H9 (cell line): ENCODE results near the gene CDC6. TPM values are rescaled to one million over a fixed set of nuclear protein-coding genes. Genes with fewer than 3 reads are reported as not detected.

Source experiments
- DNase-seq: peaks from one replicate; pipeline ENCODE4 v3.0.0-alpha.2; 2017
- H2AFZ ChIP-seq: one replicate; pipeline ENCODE4 v1.6.1; 2013; ENCODE audit warnings: mild to moderate bottlenecking, low read length, control low read depth, moderate library complexity
- H2AK5ac ChIP-seq: 2 replicates; pipeline ENCODE4 v1.6.1; 2013; ENCODE audit warnings: low read length, control low read depth, mixed read lengths; ENCODE audit not compliant: insufficient read length
- H2BK120ac ChIP-seq: one replicate; pipeline ENCODE4 v1.6.1; 2013; ENCODE audit warnings: low read depth, mild to moderate bottlenecking, low read length, control low read depth, inconsistent platforms; ENCODE audit not compliant: poor library complexity, severe bottlenecking
- H2BK12ac ChIP-seq: 2 replicates; pipeline ENCODE4 v1.6.1; 2013; ENCODE audit warnings: low read length, control low read depth, mixed read lengths, low read depth; ENCODE audit not compliant: insufficient read length
- H2BK15ac ChIP-seq: 2 replicates; pipeline ENCODE4 v1.6.1; 2013; ENCODE audit warnings: low read depth, low read length, control low read depth
- H2BK20ac ChIP-seq: one replicate; pipeline ENCODE4 v1.6.1; 2013; ENCODE audit warnings: low read depth, mild to moderate bottlenecking, low read length, control low read depth, inconsistent platforms; ENCODE audit not compliant: poor library complexity, severe bottlenecking
- H2BK5ac ChIP-seq: 2 replicates; pipeline ENCODE4 v1.6.1; 2013; ENCODE audit warnings: low read length, control low read depth, mixed read lengths; ENCODE audit not compliant: insufficient read length
- H3K14ac ChIP-seq: 2 replicates; pipeline ENCODE4 v1.6.1; 2013; ENCODE audit warnings: low read length, control low read depth; ENCODE audit not compliant: insufficient read depth
- H3K18ac ChIP-seq: 2 replicates; pipeline ENCODE4 v1.6.1; 2013; ENCODE audit warnings: low read depth, mild to moderate bottlenecking, mixed read lengths, low read length, control low read depth; ENCODE audit not compliant: insufficient read length
- H3K23ac ChIP-seq: 2 replicates; pipeline ENCODE4 v1.6.1; 2013; ENCODE audit warnings: low read length, control low read depth, mixed read lengths, low read depth; ENCODE audit not compliant: insufficient read length
- H3K23me2 ChIP-seq: 2 replicates; pipeline ENCODE4 v1.6.1; 2013; ENCODE audit warnings: low read depth, mild to moderate bottlenecking, mixed read lengths, low read length, control low read depth; ENCODE audit not compliant: insufficient read length, poor library complexity, severe bottlenecking
- H3K27ac ChIP-seq: 2 replicates; pipeline ENCODE4 v1.5.1; 2013; ENCODE audit warnings: low read length, control low read depth, mixed read lengths, low read depth; ENCODE audit not compliant: insufficient read length
- H3K27me3 ChIP-seq: 2 replicates; pipeline ENCODE4 v1.6.1; 2013; ENCODE audit warnings: low read length, control low read depth, inconsistent platforms; ENCODE audit not compliant: insufficient read depth
- H3K4ac ChIP-seq: 2 replicates; pipeline ENCODE4 v1.6.1; 2013; ENCODE audit warnings: low read depth, mild to moderate bottlenecking, control low read depth, inconsistent platforms, low read length, moderate library complexity
- H3K4me1 ChIP-seq: 2 replicates; pipeline ENCODE4 v1.6.1; 2013; ENCODE audit warnings: low read length, control low read depth, inconsistent platforms; ENCODE audit not compliant: insufficient read depth
- H3K4me2 ChIP-seq: 2 replicates; pipeline ENCODE4 v1.6.1; 2013; ENCODE audit warnings: low read length, control low read depth, mixed read lengths; ENCODE audit not compliant: insufficient read length, insufficient read depth
- H3K56ac ChIP-seq: 2 replicates; pipeline ENCODE4 v1.6.1; 2013; ENCODE audit warnings: low read depth, mild to moderate bottlenecking, mixed read lengths, low read length, control low read depth; ENCODE audit not compliant: insufficient read length
- H3K79me1 ChIP-seq: 2 replicates; pipeline ENCODE4 v1.6.1; 2013; ENCODE audit warnings: low read depth, mild to moderate bottlenecking, moderate library complexity, low read length, control low read depth, inconsistent platforms; ENCODE audit not compliant: insufficient read depth, poor library complexity, severe bottlenecking
- H3K79me2 ChIP-seq: 2 replicates; pipeline ENCODE4 v1.6.1; 2013; ENCODE audit warnings: low read length, control low read depth, inconsistent platforms; ENCODE audit not compliant: insufficient read depth
- H3K9ac ChIP-seq: 2 replicates; pipeline ENCODE4 v1.6.1; 2013; ENCODE audit warnings: low read length, control low read depth, mixed read lengths; ENCODE audit not compliant: insufficient read length; ENCODE audit errors: extremely low read depth
- H3K9me3 ChIP-seq: one replicate; pipeline ENCODE4 v1.6.1; 2013; ENCODE audit warnings: low read depth, low read length, inconsistent platforms; ENCODE audit not compliant: control insufficient read depth
- H3T11ph ChIP-seq: one replicate; pipeline ENCODE4 v1.6.1; 2013; ENCODE audit warnings: mild to moderate bottlenecking, low read length, control low read depth, inconsistent platforms
- H4K20me1 ChIP-seq: one replicate; pipeline ENCODE4 v1.6.1; 2013; ENCODE audit not compliant: control insufficient read depth, insufficient read length, insufficient read depth
- H4K5ac ChIP-seq: 2 replicates; pipeline ENCODE4 v1.6.1; 2013; ENCODE audit warnings: low read depth, mild to moderate bottlenecking, mixed read lengths, low read length, control low read depth; ENCODE audit not compliant: insufficient read length
- H4K8ac ChIP-seq: replicated peaks from 2 replicates; pipeline ENCODE4 v1.6.1; 2013; ENCODE audit warnings: low read length, control low read depth, mixed read lengths, low read depth; ENCODE audit not compliant: insufficient read length
- H4K91ac ChIP-seq: 2 replicates; pipeline ENCODE4 v1.6.1; 2013; ENCODE audit warnings: low read depth, mild to moderate bottlenecking, moderate library complexity, mixed read lengths, low read length, control low read depth; ENCODE audit not compliant: insufficient read length
- H3K27ac Mint-ChIP-seq, 3 experiments: 2 replicates in 2 of 3; 3 replicates in 1 of 3; pipeline ENCODE4 v1.8.0; 2020 to 2021; ENCODE audit warnings: mixed read lengths in 3 of 3, mild to moderate bottlenecking in 1 of 3, moderate library complexity in 1 of 3
- H3K27me3 Mint-ChIP-seq: 2 replicates; pipeline ENCODE4 v1.8.0; 2021; ENCODE audit warnings: low read depth, mild to moderate bottlenecking, moderate library complexity, mixed read lengths
- H3K36me3 Mint-ChIP-seq, 3 experiments: 2 replicates in 2 of 3; 3 replicates in 1 of 3; pipeline ENCODE4 v1.8.0; 2020 to 2021; ENCODE audit warnings: low read depth in 3 of 3, mixed read lengths in 3 of 3; ENCODE audit not compliant: insufficient read depth in 1 of 3
- H3K4me1 Mint-ChIP-seq, 2 experiments: 2 replicates each; pipeline ENCODE4 v1.8.0; 2020; ENCODE audit warnings: mixed read lengths in 2 of 2
- H3K4me3 Mint-ChIP-seq, 2 experiments: 2 replicates in 1 of 2; 3 replicates in 1 of 2; pipeline ENCODE4 v1.8.0; 2020 to 2021; ENCODE audit warnings: mild to moderate bottlenecking in 2 of 2, mixed read lengths in 2 of 2, moderate library complexity in 1 of 2
- H3K9me3 Mint-ChIP-seq, 2 experiments: 2 replicates in 1 of 2; 3 replicates in 1 of 2; pipeline ENCODE4 v1.8.0; 2020; ENCODE audit warnings: mild to moderate bottlenecking in 2 of 2, mixed read lengths in 2 of 2, moderate library complexity in 1 of 2
- CTCF ChIP-seq: fragments of 200-600 bp; sonication (generic); conservative IDR thresholded peaks from 3 replicates; pipeline ENCODE4 v1.8.0; 2021; ENCODE audit warnings: antibody characterized with exemption, mild to moderate bottlenecking
- WGBS: extraction: QIAGEN DNeasy Blood & Tissue Kit; methylation state at CpG from one replicate; pipeline ENCODE4 v1.1.7; 2013; ENCODE audit warnings: missing lambda C conversion rate, low lambda C conversion rate, mixed read lengths; ENCODE audit not compliant: insufficient read length; ENCODE audit errors: extremely low coverage; 5-methylcytosine and 5-hydroxymethylcytosine counted together
- total RNA-seq: library from RNA; stranded (reverse); gene quantifications from 2 replicates; pipeline ENCODE4 v1.2.1, GENCODE V29; 2021

CDC6 gene
- total RNA-seq, 1 experiment from 2014 or later: 131 TPM

- Histone ChIP-seq H3K79me2 (no peaks in the 10 kb centered on the region), H2AFZ (no peak overlapping the region), H3K23me2 (peaks cover 6% of the 10 kb centered on the region), H4K91ac (no peak overlapping the region), H2BK12ac (no peak overlapping the region), H3K14ac (0 out of 2 replicates have a peak overlapping the region, but pooled peaks have one; percentile 11), H3K4me1 (peaks cover 16% of the 10 kb centered on the region; the same call in 1 of the 2 replicates), H3K56ac (no peak overlapping the region), H3K27ac (no peak overlapping the region), H4K20me1 (no peaks in the 10 kb centered on the region), H3K79me1 (no peaks in the 10 kb centered on the region), H3K9ac (no peak overlapping the region), H2BK120ac (no peak overlapping the region), H3K23ac (no peak overlapping the region), H4K5ac (no peak overlapping the region), H2BK5ac (no peak overlapping the region), H2BK15ac (no peak overlapping the region), H3K18ac (no peak overlapping the region), H3T11ph (no peak overlapping the region), H3K4ac (no peak overlapping the region), H2BK20ac (no peak overlapping the region), H4K8ac (no peak overlapping the region), H2AK5ac (no peak overlapping the region), H3K27me3 (no peaks in the 10 kb centered on the region), H3K9me3 (no peaks in the 10 kb centered on the region), H3K4me2 (no peak overlapping the region)
- TF ChIP-seq CTCF: no peak
- Mint-ChIP-seq H3K27ac (no peak overlapping the region), H3K9me3 (no peaks in the 10 kb centered on the region), H3K4me1 (peaks cover 17 to 21% of the 10 kb centered on the region in 2 experiments), H3K36me3 (peaks cover 17 to 34% (median 22%) of the 10 kb centered on the region in 3 experiments; a peak in 6 of 7 replicates), H3K27me3 (peaks cover 17% of the 10 kb centered on the region), H3K4me3 (no peak overlapping the region)
- WGBS: no CpG with 5 or more reads among the region's 10 CpGs
- DNase-seq: no peak
Measured at GRCh38 chr17:40307001-40307730, 19.5 kb downstream of the CDC6 start.
